Loucy (cell line): Measurements from ENCODE around the gene CNIH3.

Source experiments
- H2AFZ ChIP-seq: fragments of 200-600 bp; sonication (generic); 2 replicates; pipeline ENCODE4 v1.6.0; 2016; ENCODE audit warnings: antibody characterized with exemption, mild to moderate bottlenecking, low read length, moderate library complexity
- H3F3A ChIP-seq: fragments of 200-600 bp; 2 replicates; pipeline ENCODE4 v1.6.0; 2016; ENCODE audit warnings: antibody characterized with exemption, low read depth, mild to moderate bottlenecking
- H3K27me3 ChIP-seq: fragments of 200-600 bp; sonication (generic); 2 replicates; pipeline ENCODE4 v1.6.1; 2014; ENCODE audit warnings: low read length, mild to moderate bottlenecking; ENCODE audit not compliant: insufficient read depth, poor library complexity, severe bottlenecking
- H3K36me3 ChIP-seq: fragments of 200-600 bp; sonication (generic); 2 replicates; pipeline ENCODE4 v1.6.1; 2016; ENCODE audit warnings: low read length; ENCODE audit not compliant: insufficient read depth
- H3K4me1 ChIP-seq: fragments of 200-600 bp; sonication (generic); 2 replicates; pipeline ENCODE4 v1.5.1; 2014; ENCODE audit warnings: low read length, mild to moderate bottlenecking; ENCODE audit not compliant: insufficient read depth, poor library complexity, severe bottlenecking
- H3K4me2 ChIP-seq: fragments of 200-600 bp; sonication (generic); 2 replicates; pipeline ENCODE4 v1.6.0; 2014; ENCODE audit warnings: antibody characterized with exemption, low read length, low read depth, mild to moderate bottlenecking; ENCODE audit not compliant: poor library complexity, severe bottlenecking
- H3K4me3 ChIP-seq: fragments of 200-600 bp; sonication (generic); 2 replicates; pipeline ENCODE4 v1.5.1; 2014; ENCODE audit warnings: low read length, mild to moderate bottlenecking, mixed read lengths; ENCODE audit not compliant: poor library complexity, severe bottlenecking
- H3K79me2 ChIP-seq: fragments of 200-600 bp; sonication (generic); 2 replicates; pipeline ENCODE4 v1.6.1; 2014; ENCODE audit warnings: low read length; ENCODE audit not compliant: insufficient read depth
- H3K9ac ChIP-seq: fragments of 200-600 bp; sonication (generic); 2 replicates; pipeline ENCODE4 v1.6.0; 2014; ENCODE audit warnings: mild to moderate bottlenecking, low read depth, low read length, moderate library complexity; ENCODE audit not compliant: poor library complexity, severe bottlenecking
- H3K9me2 ChIP-seq: fragments of 200-600 bp; sonication (generic); replicated peaks from 2 replicates; pipeline ENCODE4 v1.6.1; 2016; ENCODE audit warnings: low read depth, low read length, mixed read lengths
- H3K9me3 ChIP-seq: fragments of 200-600 bp; sonication (generic); 2 replicates; pipeline ENCODE4 v1.6.1; 2014; ENCODE audit warnings: mild to moderate bottlenecking, antibody characterized with exemption, low read length, low read depth; ENCODE audit not compliant: insufficient read depth
- H4K20me1 ChIP-seq: fragments of 200-600 bp; sonication (generic); 2 replicates; pipeline ENCODE4 v1.6.0; 2014; ENCODE audit warnings: antibody characterized with exemption, low read length, mild to moderate bottlenecking; ENCODE audit not compliant: insufficient read depth, poor library complexity, severe bottlenecking
- EZH2phosphoT487 ChIP-seq: fragments of 200-600 bp; IDR thresholded peaks from 2 replicates; pipeline ENCODE4 v1.6.1; 2018; ENCODE audit warnings: antibody characterized with exemption, mild to moderate bottlenecking, moderate library complexity, borderline replicate concordance
- TF ChIP-seq, protein P1 (sequence below): fragments of 200-600 bp; sonication (generic); conservative IDR thresholded peaks from 2 replicates; pipeline ENCODE4 v1.5.1; 2014; ENCODE audit warnings: mild to moderate bottlenecking, antibody characterized with exemption, low read length

CNIH3 gene

GRCh38 chr1:224621813-224622682 is 5.9 kb downstream of the CNIH3 start:
- no peaks in the 10 kb centered on the region for H3K36me3 ChIP-seq
- H2AFZ ChIP-seq, result no peak overlapping the region
- peaks cover 12% of the 10 kb centered on the region for H3F3A ChIP-seq
- H3K27me3 ChIP-seq, result no peaks in the 10 kb centered on the region
- peaks cover 79% of the 10 kb centered on the region for H3K4me1 ChIP-seq
- no peaks in the 10 kb centered on the region; the same call in 1 of the 2 replicates for H3K9me3 ChIP-seq
- peak overlapping the region; percentile 87 for H3K4me2 ChIP-seq
- H3K4me3 ChIP-seq, result peak overlapping the region; percentile 59
- H3K9me2 ChIP-seq, result no peaks in the 10 kb centered on the region
- H3K79me2 ChIP-seq, result peaks cover 78% of the 10 kb centered on the region
- TF ChIP-seq, protein P1, sequence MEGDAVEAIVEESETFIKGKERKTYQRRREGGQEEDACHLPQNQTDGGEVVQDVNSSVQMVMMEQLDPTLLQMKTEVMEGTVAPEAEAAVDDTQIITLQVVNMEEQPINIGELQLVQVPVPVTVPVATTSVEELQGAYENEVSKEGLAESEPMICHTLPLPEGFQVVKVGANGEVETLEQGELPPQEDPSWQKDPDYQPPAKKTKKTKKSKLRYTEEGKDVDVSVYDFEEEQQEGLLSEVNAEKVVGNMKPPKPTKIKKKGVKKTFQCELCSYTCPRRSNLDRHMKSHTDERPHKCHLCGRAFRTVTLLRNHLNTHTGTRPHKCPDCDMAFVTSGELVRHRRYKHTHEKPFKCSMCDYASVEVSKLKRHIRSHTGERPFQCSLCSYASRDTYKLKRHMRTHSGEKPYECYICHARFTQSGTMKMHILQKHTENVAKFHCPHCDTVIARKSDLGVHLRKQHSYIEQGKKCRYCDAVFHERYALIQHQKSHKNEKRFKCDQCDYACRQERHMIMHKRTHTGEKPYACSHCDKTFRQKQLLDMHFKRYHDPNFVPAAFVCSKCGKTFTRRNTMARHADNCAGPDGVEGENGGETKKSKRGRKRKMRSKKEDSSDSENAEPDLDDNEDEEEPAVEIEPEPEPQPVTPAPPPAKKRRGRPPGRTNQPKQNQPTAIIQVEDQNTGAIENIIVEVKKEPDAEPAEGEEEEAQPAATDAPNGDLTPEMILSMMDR, result no peak
- TF ChIP-seq EZH2phosphoT487, result no peak
- no peaks in the 10 kb centered on the region for H4K20me1 ChIP-seq
- peak overlapping the region; percentile 64 for H3K9ac ChIP-seq

DNA sequence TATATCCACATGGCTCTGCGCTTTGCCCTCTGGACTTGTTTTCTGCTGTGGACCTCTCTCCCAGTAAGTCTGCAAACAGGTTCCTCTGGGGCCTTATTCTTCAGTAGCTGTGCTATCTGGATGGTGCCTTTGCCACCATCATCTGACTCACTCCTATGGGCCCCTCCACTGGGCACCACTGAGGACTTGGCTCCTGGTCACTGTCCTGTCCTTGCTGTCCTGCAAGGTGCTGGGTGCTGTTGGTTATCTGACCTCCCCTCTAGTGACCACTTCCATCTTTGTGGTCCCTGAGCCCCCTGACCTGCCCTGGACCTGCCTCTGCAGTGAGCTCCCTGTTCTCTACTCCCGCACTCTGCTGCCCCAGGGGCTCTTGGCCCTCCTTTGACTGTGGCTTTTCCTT is 6.7 kb downstream of the CNIH3 start:
- Histone ChIP-seq H3K4me1 (peaks cover 73% of the 10 kb centered on the region), H3K79me2 (peaks cover 77% of the 10 kb centered on the region), H3K9me3 (no peaks in the 10 kb centered on the region; the same call in 1 of the 2 replicates), H3K9ac (peak overlapping the region; percentile 64), H3K4me2 (peak overlapping the region; percentile 87), H3K36me3 (no peaks in the 10 kb centered on the region), H4K20me1 (no peaks in the 10 kb centered on the region), H2AFZ (no peak overlapping the region), H3F3A (peaks cover 12% of the 10 kb centered on the region), H3K27me3 (no peaks in the 10 kb centered on the region), H3K9me2 (no peaks in the 10 kb centered on the region), H3K4me3 (peak overlapping the region; percentile 59)
- TF ChIP-seq, protein P1, result no peak
- TF ChIP-seq EZH2phosphoT487, result no peak

- peak overlapping the region; percentile 59 for H3K4me3 ChIP-seq
Observed at GRCh38 chr1:224623310-224623714, 7.2 kb downstream of the CNIH3 start.

More at GRCh38 chr1:224623310-224623714, 7.2 kb downstream of the CNIH3 start:
- Histone ChIP-seq H3K4me1 (peaks cover 70% of the 10 kb centered on the region), H3K9me3 (no peaks in the 10 kb centered on the region; the same call in 1 of the 2 replicates), H3K36me3 (no peaks in the 10 kb centered on the region), H2AFZ (no peak overlapping the region), H3K4me2 (peak overlapping the region; percentile 87), H3K79me2 (peaks cover 77% of the 10 kb centered on the region), H3K27me3 (no peaks in the 10 kb centered on the region), H3F3A (peaks cover 12% of the 10 kb centered on the region), H3K9ac (peak overlapping the region; percentile 64), H4K20me1 (no peaks in the 10 kb centered on the region), H3K9me2 (no peaks in the 10 kb centered on the region)
- TF ChIP-seq, protein P1, result no peak
- TF ChIP-seq EZH2phosphoT487, result no peak
